Type B pancreatic cell (in vitro differentiated cells): ENCODE results near the gene RAB26. TPM values are rescaled to one million over a fixed set of nuclear protein-coding genes. Genes with fewer than 3 reads are reported as not detected.

ENCODE experiments used
- DNase-seq: peaks from one replicate; pipeline ENCODE4 v3.0.0; 2021; ENCODE audit warnings: mixed read lengths; ENCODE audit not compliant: unreplicated experiment; ENCODE audit errors: extremely low spot score
- H3K27ac Mint-ChIP-seq: 2 replicates; pipeline ENCODE4 v1.8.0; 2021; ENCODE audit warnings: mild to moderate bottlenecking, mixed read lengths
- H3K27me3 Mint-ChIP-seq: 2 replicates; pipeline ENCODE4 v1.8.0; 2021; ENCODE audit warnings: mixed read lengths
- H3K36me3 Mint-ChIP-seq: 2 replicates; pipeline ENCODE4 v1.8.0; 2021; ENCODE audit warnings: mixed read lengths
- H3K4me1 Mint-ChIP-seq: one replicate; pipeline ENCODE4 v1.8.0; 2021; ENCODE audit warnings: mixed read lengths; ENCODE audit not compliant: unreplicated experiment
- H3K4me3 Mint-ChIP-seq: 2 replicates; pipeline ENCODE4 v1.8.0; 2021; ENCODE audit warnings: mild to moderate bottlenecking, mixed read lengths
- H3K9me3 Mint-ChIP-seq: 2 replicates; pipeline ENCODE4 v1.8.0; 2021; ENCODE audit warnings: mixed read lengths
- total RNA-seq: library from RNA; stranded (reverse); gene quantifications from 2 replicates; pipeline ENCODE4 v1.2.1, GENCODE V29; 2021; ENCODE audit warnings: low replicate concordance
- TF ChIP-seq, protein P1 (sequence below): fragments of 200-600 bp; sonication (generic); conservative IDR thresholded peaks from 2 replicates; pipeline ENCODE4 v1.5.0; 2021; ENCODE audit warnings: antibody characterized with exemption, mild to moderate bottlenecking

The RAB26 gene
- total RNA-seq, 1 donor from 2014 or later = 7.4 TPM

DNA sequence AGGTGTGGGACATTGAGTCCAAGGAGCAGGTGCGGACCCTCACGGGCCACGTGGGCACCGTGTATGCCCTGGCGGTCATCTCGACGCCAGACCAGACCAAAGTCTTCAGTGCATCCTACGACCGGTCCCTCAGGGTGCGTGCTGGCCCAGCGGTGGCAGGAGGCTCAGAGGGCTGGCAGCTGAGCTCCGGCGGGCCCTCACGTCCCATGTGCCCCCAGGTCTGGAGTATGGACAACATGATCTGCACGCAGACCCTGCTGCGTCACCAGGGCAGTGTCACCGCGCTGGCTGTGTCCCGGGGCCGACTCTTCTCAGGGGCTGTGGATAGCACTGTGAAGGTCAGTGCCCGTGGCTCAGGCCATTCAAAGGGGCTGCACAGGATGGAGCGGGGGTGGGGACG lies 27.6 kb downstream of the RAB26 start:
- H3K4me1 Mint-ChIP-seq = no peaks in the 10 kb centered on the region
- H3K9me3 Mint-ChIP-seq = no peaks in the 10 kb centered on the region
- no peak for DNase-seq
- no peak overlapping the region for H3K27ac Mint-ChIP-seq
- no peak overlapping the region for H3K4me3 Mint-ChIP-seq
- H3K36me3 Mint-ChIP-seq = peaks cover 4% of the 10 kb centered on the region
- no peaks in the 10 kb centered on the region for H3K27me3 Mint-ChIP-seq
- TF ChIP-seq, protein P1, sequence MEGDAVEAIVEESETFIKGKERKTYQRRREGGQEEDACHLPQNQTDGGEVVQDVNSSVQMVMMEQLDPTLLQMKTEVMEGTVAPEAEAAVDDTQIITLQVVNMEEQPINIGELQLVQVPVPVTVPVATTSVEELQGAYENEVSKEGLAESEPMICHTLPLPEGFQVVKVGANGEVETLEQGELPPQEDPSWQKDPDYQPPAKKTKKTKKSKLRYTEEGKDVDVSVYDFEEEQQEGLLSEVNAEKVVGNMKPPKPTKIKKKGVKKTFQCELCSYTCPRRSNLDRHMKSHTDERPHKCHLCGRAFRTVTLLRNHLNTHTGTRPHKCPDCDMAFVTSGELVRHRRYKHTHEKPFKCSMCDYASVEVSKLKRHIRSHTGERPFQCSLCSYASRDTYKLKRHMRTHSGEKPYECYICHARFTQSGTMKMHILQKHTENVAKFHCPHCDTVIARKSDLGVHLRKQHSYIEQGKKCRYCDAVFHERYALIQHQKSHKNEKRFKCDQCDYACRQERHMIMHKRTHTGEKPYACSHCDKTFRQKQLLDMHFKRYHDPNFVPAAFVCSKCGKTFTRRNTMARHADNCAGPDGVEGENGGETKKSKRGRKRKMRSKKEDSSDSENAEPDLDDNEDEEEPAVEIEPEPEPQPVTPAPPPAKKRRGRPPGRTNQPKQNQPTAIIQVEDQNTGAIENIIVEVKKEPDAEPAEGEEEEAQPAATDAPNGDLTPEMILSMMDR = no peak

DNA sequence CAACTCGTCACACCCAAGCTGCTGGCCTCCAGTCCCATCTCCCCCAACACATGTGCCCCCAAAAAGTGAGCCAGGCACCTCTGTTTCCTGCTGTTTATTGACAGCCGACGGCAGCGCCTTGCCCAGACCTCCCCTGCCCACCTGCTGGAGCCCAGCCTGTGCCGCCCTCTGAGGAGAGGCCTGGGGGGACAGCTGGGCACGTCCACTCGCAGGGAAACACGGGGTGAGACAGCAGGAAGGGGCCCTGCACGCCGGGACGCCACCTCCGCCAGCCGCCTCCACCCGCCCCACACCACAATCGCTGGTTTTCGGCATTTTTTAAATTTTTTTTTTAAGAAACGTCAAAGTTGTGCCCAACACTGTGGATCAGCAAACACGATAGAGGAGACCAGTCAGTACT lies 28.7 kb downstream of the RAB26 start:
- Mint-ChIP-seq H3K4me3 (no peak overlapping the region), H3K4me1 (peaks cover 3% of the 10 kb centered on the region), H3K27me3 (no peaks in the 10 kb centered on the region), H3K36me3 (peaks cover 4% of the 10 kb centered on the region), H3K27ac (no peak overlapping the region), H3K9me3 (no peaks in the 10 kb centered on the region)
- DNase-seq = no peak
- TF ChIP-seq, protein P1 = no peak

DNA sequence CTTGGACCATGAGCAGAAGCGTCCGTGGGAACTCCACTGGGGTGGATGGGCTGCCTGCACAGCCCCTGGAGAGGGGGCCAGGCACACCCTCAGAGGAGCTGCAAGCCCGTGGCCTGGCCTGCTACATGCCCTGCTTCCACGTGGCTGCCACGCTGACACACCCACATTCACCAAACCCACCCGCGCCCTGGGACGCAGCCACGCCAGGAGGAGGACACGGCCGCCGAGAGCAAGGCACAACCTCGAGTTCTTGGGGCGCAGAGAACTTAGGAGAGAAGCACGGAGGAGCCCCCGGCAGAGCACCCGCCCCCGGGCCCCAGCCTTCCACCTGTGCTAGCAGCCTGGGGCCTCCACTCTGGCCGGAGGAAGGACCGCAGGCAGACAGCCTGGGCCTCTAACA lies 29.1 kb downstream of the RAB26 start:
- Mint-ChIP-seq H3K4me3 (no peak overlapping the region), H3K27ac (no peak overlapping the region), H3K36me3 (peaks cover 4% of the 10 kb centered on the region), H3K27me3 (no peaks in the 10 kb centered on the region), H3K9me3 (no peaks in the 10 kb centered on the region), H3K4me1 (peaks cover 3% of the 10 kb centered on the region)
- DNase-seq = no peak
- TF ChIP-seq, protein P1 = no peak

DNA sequence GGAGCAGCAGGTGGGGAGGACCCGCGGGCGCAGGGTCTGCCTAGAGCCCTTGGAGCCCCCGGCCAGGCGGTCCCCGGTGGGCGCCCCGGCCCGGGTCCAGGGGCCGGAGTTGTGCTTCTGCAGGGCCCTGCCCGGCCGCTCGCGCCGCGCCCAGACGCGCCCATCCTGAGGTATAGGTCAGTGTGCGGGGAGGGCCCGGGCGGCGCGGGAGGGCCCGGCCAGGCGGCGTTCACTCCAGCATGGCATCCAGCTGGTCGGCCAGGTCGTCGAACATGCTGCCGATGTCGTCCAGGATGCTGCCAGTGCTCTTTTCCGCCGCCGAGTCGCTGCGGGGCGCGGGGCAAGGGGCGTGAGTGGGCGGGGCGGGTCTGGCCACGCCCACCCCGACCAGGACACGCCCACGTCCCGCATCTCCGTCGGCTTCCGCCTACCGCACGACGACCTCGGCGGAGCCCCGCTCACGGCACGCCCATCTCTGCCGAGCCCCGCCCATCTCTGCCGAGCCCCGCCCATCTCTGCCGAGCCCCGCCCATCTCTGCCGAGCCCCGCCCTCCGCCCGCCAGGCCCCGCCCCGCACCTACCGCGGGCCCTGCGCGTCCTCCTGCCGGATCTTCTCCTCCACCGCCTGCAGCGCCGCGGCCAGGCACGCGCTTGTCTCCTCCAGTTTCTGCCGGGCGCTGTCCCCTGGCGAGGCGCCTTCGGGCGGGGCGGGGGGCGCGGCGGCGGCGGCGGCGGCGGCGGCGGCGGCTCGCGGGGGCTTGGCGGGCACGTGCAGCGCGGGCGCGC lies 30.1 kb downstream of the RAB26 start:
- no peaks in the 10 kb centered on the region for H3K9me3 Mint-ChIP-seq

DNA sequence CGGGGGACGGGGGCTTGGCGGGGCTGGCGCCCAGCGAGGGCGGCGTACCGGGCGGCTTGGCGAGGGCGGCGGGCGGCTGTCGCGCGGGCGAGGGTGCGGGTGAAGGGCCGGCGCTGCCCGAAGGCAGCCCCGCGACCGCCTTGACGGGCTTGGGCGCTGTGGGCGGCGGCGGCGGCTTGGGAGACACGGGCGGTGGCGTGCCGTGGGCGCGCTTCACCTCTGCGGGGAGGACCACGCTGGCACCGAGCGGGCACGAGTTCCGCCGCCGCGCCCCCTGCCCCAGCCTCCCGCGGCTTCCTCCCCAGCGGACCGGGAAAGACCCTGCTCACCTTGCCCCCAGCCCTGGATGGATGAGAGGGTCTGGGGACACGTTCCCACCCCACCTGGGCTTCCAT lies 30.7 kb downstream of the RAB26 start:
- H3K27ac Mint-ChIP-seq = no peak overlapping the region
- DNase-seq = no peak
- H3K36me3 Mint-ChIP-seq = peaks cover 4% of the 10 kb centered on the region
- peaks cover 3% of the 10 kb centered on the region for H3K4me1 Mint-ChIP-seq
- H3K4me3 Mint-ChIP-seq = no peak overlapping the region
- H3K9me3 Mint-ChIP-seq = no peaks in the 10 kb centered on the region
- TF ChIP-seq, protein P1 = no peak
- H3K27me3 Mint-ChIP-seq = no peaks in the 10 kb centered on the region

More for the DNA sequence above, 30.1 kb downstream of the RAB26 start:
- Mint-ChIP-seq H3K27me3 (no peaks in the 10 kb centered on the region), H3K4me3 (no peak overlapping the region), H3K36me3 (peaks cover 4% of the 10 kb centered on the region), H3K4me1 (peaks cover 3% of the 10 kb centered on the region), H3K27ac (no peak overlapping the region)
- DNase-seq = no peak
- TF ChIP-seq, protein P1 = no peak
